ENCODE data around the gene LGALS3. TPM values are rescaled to one million over a fixed set of nuclear protein-coding genes. Genes with fewer than 3 reads are reported as not detected.

Gene LGALS3
- 396 and 695 TPM in 2 replicates for total RNA-seq

GRCh38 chr14:55129086-55129427, at the start of gene LGALS3:
TSS of gene LGALS3 (plus strand) at chr14:55129252. CDS start at chr14:55137374, 8,122 bp downstream.

GRCh38 chr14:55191203-55192053, 62.4 kb downstream of the LGALS3 start, which contains the start of gene DLGAP5:
TSS of gene DLGAP5 (minus strand) at chr14:55191585. CDS start at chr14:55189179, 2,406 bp downstream.

Other genes with a start within 250 kb of the LGALS3 start
- gene GCH1, start 226.4 kb upstream of the LGALS3 start, total RNA-seq = 7.7 and 8.0 TPM in 2 replicates
- gene WDHD1, start 102.2 kb upstream of the LGALS3 start, total RNA-seq = 3.4 and 9.6 TPM in 2 replicates
- gene SOCS4, start 102.0 kb upstream of the LGALS3 start, total RNA-seq = 8.3 and 8.5 TPM in 2 replicates
- gene MAPK1IP1L, start 77.6 kb upstream of the LGALS3 start, total RNA-seq = 64.7 and 70.0 TPM in 2 replicates
- gene DLGAP5, start 62.3 kb downstream of the LGALS3 start, total RNA-seq = 1.1 and 1.2 TPM in 2 replicates
- gene FBXO34, start 142.2 kb downstream of the LGALS3 start, total RNA-seq = 12.0 and 12.5 TPM in 2 replicates